Osteocyte (in vitro differentiated cells): ENCODE data around the gene SLC25A13. TPM values are rescaled to one million over a fixed set of nuclear protein-coding genes. Genes with fewer than 3 reads are reported as not detected.

ENCODE experiments used
- DNase-seq: peaks from one replicate; pipeline ENCODE4 v3.0.0; 2021; ENCODE audit warnings: mixed read lengths; ENCODE audit not compliant: unreplicated experiment; ENCODE audit errors: extremely low spot score
- H3K27ac Mint-ChIP-seq: one replicate; pipeline ENCODE4 v1.8.0; 2021; ENCODE audit warnings: mild to moderate bottlenecking, mixed read lengths; ENCODE audit not compliant: unreplicated experiment
- H3K27me3 Mint-ChIP-seq: one replicate; pipeline ENCODE4 v1.8.0; 2021; ENCODE audit warnings: mixed read lengths; ENCODE audit not compliant: unreplicated experiment
- H3K36me3 Mint-ChIP-seq: one replicate; pipeline ENCODE4 v1.8.0; 2021; ENCODE audit warnings: mixed read lengths; ENCODE audit not compliant: unreplicated experiment
- H3K4me1 Mint-ChIP-seq: one replicate; pipeline ENCODE4 v1.8.0; 2021; ENCODE audit warnings: mixed read lengths; ENCODE audit not compliant: unreplicated experiment
- H3K4me3 Mint-ChIP-seq: one replicate; pipeline ENCODE4 v1.8.0; 2021; ENCODE audit warnings: mild to moderate bottlenecking, moderate library complexity, mixed read lengths; ENCODE audit not compliant: unreplicated experiment
- H3K9me3 Mint-ChIP-seq: one replicate; pipeline ENCODE4 v1.8.0; 2021; ENCODE audit warnings: mixed read lengths; ENCODE audit not compliant: unreplicated experiment
- CTCF ChIP-seq: fragments of 200-600 bp; sonication (generic); IDR thresholded peaks from 2 replicates; pipeline ENCODE4 v1.5.0; 2021; ENCODE audit warnings: antibody characterized with exemption, mild to moderate bottlenecking, moderate library complexity
- total RNA-seq: library from RNA; stranded (reverse); gene quantifications from 2 replicates; pipeline ENCODE4 v1.2.1, GENCODE V29; 2021

SLC25A13 gene
- total RNA-seq, 1 donor from 2014 or later = 29.3 TPM

GRCh38 chr7:96316949-96317348 lies 4.9 kb downstream of the SLC25A13 start:
- H3K4me1 Mint-ChIP-seq = peaks cover 35% of the 10 kb centered on the region
- H3K36me3 Mint-ChIP-seq = peaks cover 9% of the 10 kb centered on the region

GRCh38 chr7:96315125-96315512 lies 6.8 kb downstream of the SLC25A13 start:
- peaks cover 25% of the 10 kb centered on the region for H3K4me1 Mint-ChIP-seq
- no peak overlapping the region for H3K4me3 Mint-ChIP-seq
- no peaks in the 10 kb centered on the region for H3K27me3 Mint-ChIP-seq
- no peaks in the 10 kb centered on the region for H3K9me3 Mint-ChIP-seq
- DNase-seq = no peak
- peaks cover 9% of the 10 kb centered on the region for H3K36me3 Mint-ChIP-seq
- no peak for TF ChIP-seq CTCF
- no peak overlapping the region for H3K27ac Mint-ChIP-seq

More at GRCh38 chr7:96316949-96317348, 4.9 kb downstream of the SLC25A13 start:
- H3K4me3 Mint-ChIP-seq = no peak overlapping the region
- no peaks in the 10 kb centered on the region for H3K27me3 Mint-ChIP-seq
- H3K9me3 Mint-ChIP-seq = no peaks in the 10 kb centered on the region
- H3K27ac Mint-ChIP-seq = no peak overlapping the region
- DNase-seq = no peak
- no peak for TF ChIP-seq CTCF

- H3K9me3 Mint-ChIP-seq = no peaks in the 10 kb centered on the region
- H3K4me1 Mint-ChIP-seq = peaks cover 24% of the 10 kb centered on the region
- no peak for DNase-seq
- H3K4me3 Mint-ChIP-seq = no peak overlapping the region
- H3K27me3 Mint-ChIP-seq = no peaks in the 10 kb centered on the region
- H3K36me3 Mint-ChIP-seq = peaks cover 9% of the 10 kb centered on the region
- TF ChIP-seq CTCF = no peak
- no peak overlapping the region for H3K27ac Mint-ChIP-seq
Observed at GRCh38 chr7:96314402-96315124, 7.3 kb downstream of the SLC25A13 start.

- TF ChIP-seq CTCF = no peak
- Mint-ChIP-seq H3K27ac (no peak overlapping the region), H3K9me3 (no peaks in the 10 kb centered on the region), H3K36me3 (peaks cover 9% of the 10 kb centered on the region), H3K4me1 (peaks cover 23% of the 10 kb centered on the region), H3K27me3 (no peaks in the 10 kb centered on the region), H3K4me3 (no peak overlapping the region)
- no peak for DNase-seq
Observed at GRCh38 chr7:96313940-96314339, 8.0 kb downstream of the SLC25A13 start.

GRCh38 chr7:96312502-96312901 lies 9.4 kb downstream of the SLC25A13 start:
- H3K27ac Mint-ChIP-seq = no peak overlapping the region
- no peak for TF ChIP-seq CTCF
- no peaks in the 10 kb centered on the region for H3K9me3 Mint-ChIP-seq
- no peak overlapping the region for H3K4me3 Mint-ChIP-seq
- peaks cover 13% of the 10 kb centered on the region for H3K36me3 Mint-ChIP-seq
- H3K4me1 Mint-ChIP-seq = peaks cover 24% of the 10 kb centered on the region
- H3K27me3 Mint-ChIP-seq = no peaks in the 10 kb centered on the region
- DNase-seq = no peak
